HL-60 (cell line): ENCODE results near the gene GTSE1.

ENCODE experiments used
- DNase-seq, 2 experiments: peaks; one replicate each; pipeline ENCODE4 v3.0.0-alpha.2; 2010 to 2020; ENCODE audit warnings: low read depth in 1 of 2, low spot score in 1 of 2
- H3K27ac ChIP-seq: fragments of 250-450 bp; sonication (Bioruptor Pico); replicated peaks from 2 replicates; pipeline ENCODE4 v1.5.1; 2020; ENCODE audit warnings: mild to moderate bottlenecking, moderate library complexity
- H3K27me3 ChIP-seq: fragments of 250-450 bp; sonication (Bioruptor Pico); 2 replicates; pipeline ENCODE4 v1.5.1; 2021; ENCODE audit warnings: mild to moderate bottlenecking, moderate library complexity; ENCODE audit not compliant: insufficient read depth, poor library complexity, severe bottlenecking
- H3K4me3 ChIP-seq: replicated peaks from 2 replicates; pipeline ENCODE4 v1.5.1; 2011; ENCODE audit warnings: mild to moderate bottlenecking, control low read depth, low read length; ENCODE audit not compliant: insufficient read depth
- CTCF ChIP-seq: IDR thresholded peaks from one replicate; pipeline ENCODE4 v1.5.1; 2011; ENCODE audit warnings: low read length, control low read depth, inconsistent platforms; ENCODE audit not compliant: insufficient read depth
- GABPA ChIP-seq: IDR thresholded peaks from 2 replicates; pipeline ENCODE4 v1.6.1; 2012; ENCODE audit warnings: low read depth
- POLR2AphosphoS5 ChIP-seq: IDR thresholded peaks from 2 replicates; pipeline ENCODE4 v1.6.1; 2012; ENCODE audit warnings: low read depth
- REST ChIP-seq: IDR thresholded peaks from 2 replicates; pipeline ENCODE4 v1.6.1; 2012; ENCODE audit warnings: low read depth; ENCODE audit not compliant: insufficient replicate concordance
- SPI1 ChIP-seq: IDR thresholded peaks from 2 replicates; pipeline ENCODE4 v1.6.1; 2012; ENCODE audit warnings: low read depth, mild to moderate bottlenecking, borderline replicate concordance

Gene GTSE1

GRCh38 chr22:46280999-46281623 is 15.6 kb upstream of the GTSE1 start:
- Histone ChIP-seq H3K27ac (no peak overlapping the region), H3K27me3 (no peaks in the 10 kb centered on the region), H3K4me3 (no peak overlapping the region)
- peak; percentile 54 to 66 for DNase-seq
- TF ChIP-seq POLR2AphosphoS5, result no peak
- no peak for TF ChIP-seq SPI1
- TF ChIP-seq REST, result no peak
- TF ChIP-seq GABPA, result no peak
- no peak for TF ChIP-seq CTCF

- no peak overlapping the region for H3K4me3 ChIP-seq
- no peaks in the 10 kb centered on the region for H3K27me3 ChIP-seq
- no peak for TF ChIP-seq SPI1
- no peak for TF ChIP-seq CTCF
- no peak for TF ChIP-seq GABPA
- TF ChIP-seq POLR2AphosphoS5, result no peak
- TF ChIP-seq REST, result no peak
- DNase-seq, result no peak
- no peak overlapping the region for H3K27ac ChIP-seq
Observed at GRCh38 chr22:46281866-46282678, 14.6 kb upstream of the GTSE1 start.

- DNase-seq, result no peak
- Histone ChIP-seq H3K27me3 (no peaks in the 10 kb centered on the region), H3K27ac (no peak overlapping the region), H3K4me3 (no peak overlapping the region)
- no peak for TF ChIP-seq GABPA
Observed at GRCh38 chr22:46286006-46286405, 10.7 kb upstream of the GTSE1 start.

- TF ChIP-seq CTCF, result no peak
- TF ChIP-seq POLR2AphosphoS5, result no peak
- TF ChIP-seq REST, result no peak
- TF ChIP-seq SPI1, result no peak
- TF ChIP-seq GABPA, result no peak
- DNase-seq, result no peak
- Histone ChIP-seq H3K27ac (peak overlapping the region; percentile 47), H3K4me3 (peak overlapping the region; percentile 41), H3K27me3 (no peaks in the 10 kb centered on the region)
Observed at GRCh38 chr22:46286941-46287872, 9.5 kb upstream of the GTSE1 start.
